H1 (cell line): ENCODE data around the gene CD38. TPM values are rescaled to one million over a fixed set of nuclear protein-coding genes. Genes with fewer than 3 reads are reported as not detected.

Source experiments
- CTCF ChIA-PET: fragments of 300-600 bp; sonication (Branson Sonifier 250); formaldehyde crosslinking; loops from one replicate; lab custom pipeline; 2021; ENCODE audit not compliant: partially characterized antibody; lab: Charles Lee
- POLR2A ChIA-PET: fragments of 300-600 bp; sonication (Branson Sonifier 250); formaldehyde crosslinking; loops from one replicate; lab custom pipeline; 2021; ENCODE audit warnings: inconsistent platforms; ENCODE audit not compliant: partially characterized antibody; lab: Charles Lee
- DNase-seq, 2 experiments: peaks; one replicate each; pipeline versions ENCODE4 v3.0.0 to v3.0.0-alpha.2; 2010 to 2022; ENCODE audit warnings: low spot score in 2 of 2, low read depth in 1 of 2, mixed read lengths in 1 of 2
- FAIRE-seq: peaks from 2 replicates; lab custom pipeline; 2011; peaks lifted over from hg19 to GRCh38; lab: Jason Lieb, UNC
- H2AFZ ChIP-seq: 2 replicates; pipeline ENCODE4 v1.8.1; 2012; ENCODE audit warnings: low read length, inconsistent platforms
- H2AK5ac ChIP-seq: 2 replicates; pipeline ENCODE4 v1.6.1; 2013; ENCODE audit warnings: low read depth, low read length
- H2BK120ac ChIP-seq: replicated peaks from 2 replicates; pipeline ENCODE3; 2013; ENCODE audit warnings: low read depth, low read length, inconsistent platforms
- H2BK12ac ChIP-seq: 2 replicates; pipeline ENCODE4 v1.6.1; 2013; ENCODE audit warnings: low read depth, low read length
- H2BK15ac ChIP-seq: 2 replicates; pipeline ENCODE4 v1.6.1; 2013; ENCODE audit warnings: low read length
- H2BK20ac ChIP-seq: 2 replicates; pipeline ENCODE4 v1.6.1; 2013; ENCODE audit warnings: low read length
- H2BK5ac ChIP-seq: 2 replicates; pipeline ENCODE4 v1.6.1; 2013; ENCODE audit warnings: low read depth, low read length
- H3K14ac ChIP-seq: 2 replicates; pipeline ENCODE4 v1.6.1; 2013; ENCODE audit warnings: inconsistent platforms; ENCODE audit not compliant: insufficient read length
- H3K18ac ChIP-seq: 2 replicates; pipeline ENCODE4 v1.6.1; 2013; ENCODE audit warnings: low read length; ENCODE audit errors: extremely low read depth
- H3K23ac ChIP-seq: 2 replicates; pipeline ENCODE4 v1.6.1; 2013; ENCODE audit warnings: inconsistent platforms; ENCODE audit not compliant: insufficient read length
- H3K23me2 ChIP-seq: 2 replicates; pipeline ENCODE4 v1.6.1; 2013; ENCODE audit warnings: low read depth, low read length
- H3K27ac ChIP-seq: 2 replicates; pipeline ENCODE4 v1.6.1; 2011; ENCODE audit warnings: low read depth, low read length, inconsistent platforms
- H3K27me3 ChIP-seq, 4 experiments: replicated peaks in 1 of 4; 1 replicate in 1 of 4; 2 replicates in 3 of 4; pipeline versions ENCODE4 v1.6.1 to v1.8.1; 2011 to 2013; ENCODE audit warnings: low read length in 3 of 4, mild to moderate bottlenecking in 3 of 4, inconsistent platforms in 2 of 4, mixed read lengths in 2 of 4, moderate library complexity in 1 of 4; ENCODE audit not compliant: control insufficient read depth in 3 of 4, insufficient read depth in 3 of 4; ENCODE audit errors: extremely low read depth in 1 of 4
- H3K36me3 ChIP-seq, 4 experiments: 2 replicates each; pipeline versions ENCODE4 v1.6.1 to v1.8.1; 2011 to 2013; ENCODE audit warnings: mild to moderate bottlenecking in 4 of 4, low read length in 3 of 4, moderate library complexity in 2 of 4, control low read depth in 1 of 4, inconsistent platforms in 1 of 4; ENCODE audit not compliant: insufficient read depth in 4 of 4, control insufficient read depth in 2 of 4
- H3K4ac ChIP-seq: replicated peaks from 2 replicates; pipeline ENCODE3; 2013; ENCODE audit warnings: low read length, low read depth, mixed read lengths, inconsistent platforms; ENCODE audit not compliant: insufficient read length
- H3K4me1 ChIP-seq, 4 experiments: replicated peaks in 1 of 4; 1 replicate in 1 of 4; 2 replicates in 3 of 4; pipeline versions ENCODE4 v1.6.1 to v1.8.1; 2011 to 2013; ENCODE audit warnings: low read length in 3 of 4, inconsistent platforms in 2 of 4, mixed read lengths in 1 of 4; ENCODE audit not compliant: insufficient read depth in 4 of 4, control insufficient read depth in 3 of 4
- H3K4me2 ChIP-seq, 2 experiments: 2 replicates each; pipeline versions ENCODE4 v1.6.1 to v1.8.1; 2011 to 2013; ENCODE audit warnings: low read depth in 2 of 2, low read length in 2 of 2, control low read depth in 1 of 2, inconsistent platforms in 1 of 2, mild to moderate bottlenecking in 1 of 2; ENCODE audit not compliant: insufficient read depth in 1 of 2
- H3K4me3 ChIP-seq, 4 experiments: fragments of 200-600, 300-600 bp in 1 of 4; sonication (generic), shearing (Covaris generic), sonication (Bioruptor Twin) in 1 of 4; 2 replicates each; pipeline versions ENCODE4 v1.5.1 to v1.8.1; 2011 to 2016; ENCODE audit warnings: low read length in 4 of 4, low read depth in 3 of 4, control low read depth in 2 of 4, inconsistent platforms in 2 of 4, mild to moderate bottlenecking in 2 of 4, mixed read lengths in 1 of 4, moderate library complexity in 1 of 4; ENCODE audit not compliant: insufficient read depth in 2 of 4; ENCODE audit errors: extremely low read depth in 1 of 4
- H3K56ac ChIP-seq: replicated peaks from 2 replicates; pipeline ENCODE3; 2013; ENCODE audit warnings: low read depth, mild to moderate bottlenecking, mixed read lengths, low read length, inconsistent platforms; ENCODE audit not compliant: insufficient read length
- H3K79me1 ChIP-seq: 2 replicates; pipeline ENCODE4 v1.6.1; 2013; ENCODE audit warnings: low read depth, low read length, control low read depth
- H3K79me2 ChIP-seq, 2 experiments: 2 replicates each; pipeline versions ENCODE4 v1.6.1 to v1.8.1; 2012 to 2013; ENCODE audit warnings: low read length in 2 of 2, mild to moderate bottlenecking in 2 of 2, inconsistent platforms in 1 of 2; ENCODE audit not compliant: insufficient read depth in 2 of 2, control insufficient read depth in 1 of 2
- H3K9ac ChIP-seq, 4 experiments: replicated peaks in 1 of 4; 1 replicate in 1 of 4; 2 replicates in 3 of 4; pipeline versions ENCODE4 v1.6.1 to v1.8.1; 2011 to 2013; ENCODE audit warnings: low read depth in 3 of 4, low read length in 3 of 4, control low read depth in 2 of 4, mild to moderate bottlenecking in 2 of 4, moderate library complexity in 2 of 4, inconsistent platforms in 1 of 4; ENCODE audit errors: extremely low read depth in 1 of 4
- H3K9me3 ChIP-seq, 2 experiments: 2 replicates each; pipeline versions ENCODE4 v1.6.1 to v1.8.1; 2012 to 2013; ENCODE audit warnings: mild to moderate bottlenecking in 2 of 2, moderate library complexity in 2 of 2, control low read depth in 1 of 2, inconsistent platforms in 1 of 2, low read depth in 1 of 2, low read length in 1 of 2, mixed read lengths in 1 of 2; ENCODE audit not compliant: insufficient read depth in 2 of 2
- H4K20me1 ChIP-seq, 2 experiments: replicated peaks in 1 of 2; 2 replicates each; pipeline versions ENCODE3 to v1.8.1; 2011 to 2013; ENCODE audit warnings: inconsistent platforms in 2 of 2, low read length in 2 of 2, mild to moderate bottlenecking in 1 of 2; ENCODE audit not compliant: insufficient read depth in 2 of 2, control insufficient read depth in 1 of 2
- H4K5ac ChIP-seq: 2 replicates; pipeline ENCODE4 v1.6.1; 2013; ENCODE audit warnings: low read length, low read depth, mixed read lengths, inconsistent platforms; ENCODE audit not compliant: insufficient read length
- H4K8ac ChIP-seq: 2 replicates; pipeline ENCODE4 v1.8.0; 2013; ENCODE audit warnings: mild to moderate bottlenecking, moderate library complexity, low read length, inconsistent platforms; ENCODE audit not compliant: insufficient read depth; ENCODE audit errors: extremely low read depth
- H4K91ac ChIP-seq: replicated peaks from 2 replicates; pipeline ENCODE3; 2013; ENCODE audit warnings: low read length, mixed read lengths, inconsistent platforms; ENCODE audit not compliant: insufficient read length
- CBX8 ChIP-seq: fragments of 300-800, 300-1000 bp; sonication (generic); IDR thresholded peaks from 2 replicates; pipeline ENCODE4 v1.7.1; 2016; ENCODE audit warnings: low read depth, low read length, borderline replicate concordance
- CREB1 ChIP-seq: IDR thresholded peaks from 2 replicates; pipeline ENCODE4 v1.6.1; 2012; ENCODE audit warnings: inconsistent platforms
- GTF2F1 ChIP-seq: IDR thresholded peaks from 2 replicates; pipeline ENCODE4 v1.6.1; 2012; ENCODE audit warnings: low read depth, low read length, improper control_type of control experiment, borderline replicate concordance
- HDAC6 ChIP-seq: IDR thresholded peaks from one replicate; pipeline ENCODE4 v1.7.1; 2012; ENCODE audit warnings: low read depth, mild to moderate bottlenecking, inconsistent platforms, low read length, moderate library complexity
- PHF8 ChIP-seq: fragments of 200-600 bp; sonication (generic); conservative IDR thresholded peaks from 2 replicates; pipeline ENCODE4 v1.7.1; 2012; ENCODE audit warnings: low read depth, mild to moderate bottlenecking, inconsistent platforms, low read length, moderate library complexity
- RNF2 ChIP-seq: fragments of 200-900, 300-1000 bp; sonication (generic); IDR thresholded peaks from 2 replicates; pipeline ENCODE4 v1.7.1; 2016; ENCODE audit warnings: borderline replicate concordance, low read depth, mild to moderate bottlenecking, antibody characterized with exemption, low read length; ENCODE audit not compliant: poor library complexity, severe bottlenecking; ENCODE audit errors: missing control alignments
- RXRA ChIP-seq: IDR thresholded peaks from 2 replicates; pipeline ENCODE4 v1.6.1; 2011; ENCODE audit warnings: low read depth, mild to moderate bottlenecking, low read length, moderate library complexity; ENCODE audit not compliant: insufficient read depth
- TAF7 ChIP-seq: optimal IDR thresholded peaks from 2 replicates; pipeline ENCODE3; 2011; ENCODE audit warnings: low read depth, mild to moderate bottlenecking, inconsistent platforms, low read length, moderate library complexity, borderline replicate concordance
- TEAD4 ChIP-seq: IDR thresholded peaks from 2 replicates; pipeline ENCODE4 v1.6.1; 2012; ENCODE audit warnings: low read depth, low read length, inconsistent platforms, mixed read lengths
- YY1 ChIP-seq: IDR thresholded peaks from 2 replicates; pipeline ENCODE4 v1.6.1; 2011; ENCODE audit warnings: low read depth, mild to moderate bottlenecking, low read length
- WGBS, 2 experiments: shearing (Covaris generic) in 1 of 2; methylation state at CpG; one replicate each; pipeline versions ENCODE4 v1.1.6 to v1.1.7; 2013 to 2015; ENCODE audit warnings: low lambda C conversion rate in 2 of 2, mixed read lengths in 2 of 2, inconsistent platforms in 1 of 2, low coverage in 1 of 2, missing lambda C conversion rate in 1 of 2; ENCODE audit not compliant: insufficient replicate concordance in 2 of 2, insufficient coverage in 1 of 2, insufficient read length in 1 of 2; ENCODE audit errors: extremely low coverage in 1 of 2, missing lambda C conversion rate in 1 of 2; 5-methylcytosine and 5-hydroxymethylcytosine counted together
- polyA plus RNA-seq, 7 experiments: library from polyadenylated mRNA; depleted of rRNA in 3 of 7; stranded (reverse) in 5 of 7; unstranded in 2 of 7; fragments of >200 nt in 5 of 7; fragments of 200-250 nt in 2 of 7; gene quantifications; 1 replicate in 5 of 7; 2 replicates in 1 of 7; 4 replicates in 1 of 7; pipeline versions ENCODE4 v1.2.1 to v1.2.3, GENCODE V29; 2011 to 2013; ENCODE audit warnings: missing spikeins in 2 of 7, mixed read lengths in 2 of 7
- total RNA-seq: library from RNA; stranded (reverse); fragmentation: NEBNext Ultra II Directional; extraction: Animal tissue kit (Norgen Biotek cat#: 25700); gene quantifications from 2 replicates; pipeline ENCODE4 v1.2.1, GENCODE V29; 2021

The CD38 gene
- total and polyA plus RNA-seq, 2 of the 8 experiments (the other 6 are each of a cell fraction or from before 2014, with no cell fraction given): 0.14 to 0.24 TPM

GRCh38 chr4:15740764-15741404, 37.2 kb upstream of the CD38 start:
- no peak overlapping the region for H2AK5ac ChIP-seq
- no peak overlapping the region for H2AFZ ChIP-seq
- no peak overlapping the region for H2BK5ac ChIP-seq
- no peak overlapping the region for H4K5ac ChIP-seq
- H3K27ac ChIP-seq: no peak overlapping the region
- H4K8ac ChIP-seq: no peak overlapping the region
- FAIRE-seq: no peak
- no peak overlapping the region for H3K23ac ChIP-seq
- ChIA-PET POLR2A (no interaction called here), CTCF (interaction anchor here (0.6 to 2.0 kb wide), 6 partner anchors 8 to 18 kb away, joined by 3 to 5 read pairs (median 3); no protein-coding TSS in a partner anchor)
- no peak overlapping the region for H2BK120ac ChIP-seq
- H3K36me3 ChIP-seq: no peaks in the 10 kb centered on the region
- no peak overlapping the region for H2BK12ac ChIP-seq
- no peak overlapping the region for H3K18ac ChIP-seq
- no peaks in the 10 kb centered on the region; the same call in 1 of the 2 replicates for H3K23me2 ChIP-seq
- H3K79me1 ChIP-seq: no peaks in the 10 kb centered on the region
- H3K27me3 ChIP-seq: no peaks in the 10 kb centered on the region
- H2BK20ac ChIP-seq: no peak overlapping the region
- no peak overlapping the region for H3K14ac ChIP-seq
- no peaks in the 10 kb centered on the region for H3K79me2 ChIP-seq
- no peak overlapping the region for H3K4me3 ChIP-seq
- H4K20me1 ChIP-seq: no peaks in the 10 kb centered on the region
- no peaks in the 10 kb centered on the region for H3K9me3 ChIP-seq
- H4K91ac ChIP-seq: no peak overlapping the region
- no peak overlapping the region for H3K4ac ChIP-seq
- H2BK15ac ChIP-seq: no peak overlapping the region
- H3K4me1 ChIP-seq: no peaks in the 10 kb centered on the region
- no peak overlapping the region for H3K4me2 ChIP-seq
- no peak overlapping the region for H3K9ac ChIP-seq
- 90% methylated on average over 11 of the region's 11 CpGs; no CpG with 5 or more reads in 1 of the 2 experiments for WGBS, 2 experiments
- H3K56ac ChIP-seq: no peak overlapping the region
- no peak for DNase-seq
- TF ChIP-seq CBX8 (no peak), TEAD4 (no peak), TAF7 (no peak), RNF2 (no peak), YY1 (no peak), CREB1 (no peak), HDAC6 (no peak), GTF2F1 (no peak), PHF8 (no peak), RXRA (no peak)
